ENCODE measurements around the gene SPDEF.

The SPDEF gene

DNA sequence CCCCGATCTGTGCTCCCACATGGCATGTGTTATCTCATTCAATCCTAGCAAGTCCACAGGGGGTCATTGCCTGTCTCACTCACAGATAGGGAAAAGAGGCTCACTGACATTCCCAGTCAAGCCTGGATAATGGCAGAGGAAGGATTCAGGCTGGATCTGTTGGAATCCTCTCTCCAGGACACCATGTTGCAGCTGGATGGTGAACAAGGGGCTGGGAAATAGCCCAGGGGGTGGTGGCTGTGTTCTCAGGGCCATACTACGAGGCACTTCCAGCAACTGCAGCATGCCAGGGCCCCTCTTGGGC is 5.0 kb upstream of the SPDEF start:
- Histone ChIP-seq H3K36me3 (ENCODE audit: low read depth) (no peaks in the 10 kb centered on the region), H3K9me3 (ENCODE audit: severe bottlenecking) (peaks cover 5% of the 10 kb centered on the region), H3K4me1 (ENCODE audit: insufficient read depth, poor library complexity, severe bottlenecking) (peaks cover 2% of the 10 kb centered on the region), H3K27me3 (ENCODE audit: insufficient read depth, poor library complexity, severe bottlenecking) (no peaks in the 10 kb centered on the region), H3K27ac (ENCODE audit: poor library complexity, severe bottlenecking) (no peak overlapping the region), H3K4me3 (ENCODE audit: severe bottlenecking) (no peak overlapping the region)
- no peak for ATAC-seq (ENCODE audit: low read depth)
- TF ChIP-seq, protein P1, sequence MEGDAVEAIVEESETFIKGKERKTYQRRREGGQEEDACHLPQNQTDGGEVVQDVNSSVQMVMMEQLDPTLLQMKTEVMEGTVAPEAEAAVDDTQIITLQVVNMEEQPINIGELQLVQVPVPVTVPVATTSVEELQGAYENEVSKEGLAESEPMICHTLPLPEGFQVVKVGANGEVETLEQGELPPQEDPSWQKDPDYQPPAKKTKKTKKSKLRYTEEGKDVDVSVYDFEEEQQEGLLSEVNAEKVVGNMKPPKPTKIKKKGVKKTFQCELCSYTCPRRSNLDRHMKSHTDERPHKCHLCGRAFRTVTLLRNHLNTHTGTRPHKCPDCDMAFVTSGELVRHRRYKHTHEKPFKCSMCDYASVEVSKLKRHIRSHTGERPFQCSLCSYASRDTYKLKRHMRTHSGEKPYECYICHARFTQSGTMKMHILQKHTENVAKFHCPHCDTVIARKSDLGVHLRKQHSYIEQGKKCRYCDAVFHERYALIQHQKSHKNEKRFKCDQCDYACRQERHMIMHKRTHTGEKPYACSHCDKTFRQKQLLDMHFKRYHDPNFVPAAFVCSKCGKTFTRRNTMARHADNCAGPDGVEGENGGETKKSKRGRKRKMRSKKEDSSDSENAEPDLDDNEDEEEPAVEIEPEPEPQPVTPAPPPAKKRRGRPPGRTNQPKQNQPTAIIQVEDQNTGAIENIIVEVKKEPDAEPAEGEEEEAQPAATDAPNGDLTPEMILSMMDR (IDR thresholded peaks at IDR 0.05; ENCODE audit: poor library complexity, severe bottlenecking): no peak
- no peak for DNase-seq (ENCODE audit: low spot score)

DNA sequence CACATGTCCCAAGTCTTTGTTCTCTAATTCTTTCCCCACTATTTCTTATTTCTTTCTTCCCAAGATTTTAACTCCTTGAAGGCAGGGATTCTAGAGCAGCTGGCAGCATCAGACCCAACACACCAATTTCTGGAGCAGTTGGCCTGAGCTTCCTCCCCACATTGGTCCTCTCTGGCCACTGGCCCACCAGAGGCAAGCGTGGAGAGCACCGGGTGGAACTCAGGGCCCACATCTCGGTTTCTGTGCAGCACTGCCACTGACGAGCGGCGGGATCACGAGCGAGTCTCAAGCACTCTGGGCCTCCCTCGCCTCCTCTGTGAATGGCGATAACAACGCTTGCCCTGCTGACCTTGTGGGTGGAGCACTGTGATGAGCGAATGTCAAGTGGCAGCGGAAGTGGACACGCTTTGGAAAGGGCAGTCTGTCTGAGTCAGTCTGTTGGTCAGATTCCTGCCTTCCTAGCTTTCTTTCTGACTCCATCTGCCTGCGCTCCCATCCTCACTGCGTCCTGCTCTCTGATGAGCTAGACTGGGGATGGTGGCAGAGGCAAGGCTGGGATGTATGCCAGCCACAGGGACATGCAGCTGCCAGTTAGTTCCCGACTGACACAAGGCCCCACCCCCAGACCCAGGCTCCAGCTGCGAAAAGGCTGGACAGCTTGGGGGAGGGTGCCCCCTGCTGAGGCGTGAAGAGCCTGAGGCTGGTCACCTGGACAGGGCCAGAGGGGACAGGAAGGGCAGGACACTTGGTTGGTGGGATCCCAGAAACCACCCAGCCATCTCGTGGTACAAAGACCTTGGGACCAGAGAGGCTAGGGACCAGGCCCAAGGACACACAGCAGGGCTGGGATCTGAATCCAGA is 4.5 kb upstream of the SPDEF start:
- Histone ChIP-seq H3K9me3 (ENCODE audit: severe bottlenecking) (peaks cover 5% of the 10 kb centered on the region), H3K36me3 (ENCODE audit: low read depth) (no peaks in the 10 kb centered on the region), H3K4me3 (ENCODE audit: severe bottlenecking) (no peak overlapping the region), H3K27me3 (ENCODE audit: insufficient read depth, poor library complexity, severe bottlenecking) (no peaks in the 10 kb centered on the region), H3K4me1 (ENCODE audit: insufficient read depth, poor library complexity, severe bottlenecking) (peaks cover 7% of the 10 kb centered on the region), H3K27ac (ENCODE audit: poor library complexity, severe bottlenecking) (no peak overlapping the region)
- ATAC-seq (ENCODE audit: low read depth): no peak
- DNase-seq (ENCODE audit: low spot score): no peak
- TF ChIP-seq, protein P1 (IDR thresholded peaks at IDR 0.05; ENCODE audit: poor library complexity, severe bottlenecking): no peak

GRCh38 chr6:34559651-34560365 is 3.7 kb upstream of the SPDEF start:
- Histone ChIP-seq H3K4me1 (ENCODE audit: insufficient read depth, poor library complexity, severe bottlenecking) (peaks cover 8% of the 10 kb centered on the region), H3K27ac (ENCODE audit: poor library complexity, severe bottlenecking) (no peak overlapping the region), H3K9me3 (ENCODE audit: severe bottlenecking) (peaks cover 5% of the 10 kb centered on the region), H3K36me3 (ENCODE audit: low read depth) (no peaks in the 10 kb centered on the region), H3K4me3 (ENCODE audit: severe bottlenecking) (no peak overlapping the region), H3K27me3 (ENCODE audit: insufficient read depth, poor library complexity, severe bottlenecking) (no peaks in the 10 kb centered on the region)
- TF ChIP-seq, protein P1 (IDR thresholded peaks at IDR 0.05; ENCODE audit: poor library complexity, severe bottlenecking): no peak
- ATAC-seq (ENCODE audit: low read depth): no peak
- DNase-seq (ENCODE audit: low spot score): no peak

DNA sequence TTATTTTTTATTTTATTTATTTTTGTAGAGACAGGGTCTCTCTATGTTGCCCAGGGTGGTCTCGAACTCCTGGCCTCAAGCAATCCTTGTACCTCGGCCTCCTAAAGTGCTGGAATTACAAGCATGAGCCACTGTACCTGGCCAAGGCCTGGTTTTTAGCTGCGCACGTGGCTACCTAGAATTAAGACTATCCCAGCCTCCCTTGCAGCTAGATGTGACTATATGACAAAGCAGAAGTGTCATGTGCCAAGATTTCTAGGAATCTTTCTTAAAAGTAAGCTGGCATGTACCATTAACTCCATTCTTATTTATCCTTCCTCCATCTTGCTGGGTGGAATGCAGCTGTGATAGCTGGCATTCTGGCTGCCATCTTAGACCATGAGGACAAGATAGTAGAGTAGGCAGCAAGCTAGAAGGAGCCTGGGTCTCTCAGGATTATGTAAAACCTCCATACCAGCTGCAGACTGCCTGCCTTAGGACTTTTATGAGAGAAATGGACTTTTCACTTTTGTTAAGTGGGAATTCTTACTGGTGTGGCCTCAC is 2.1 kb upstream of the SPDEF start:
- Histone ChIP-seq H3K4me3 (ENCODE audit: severe bottlenecking) (no peak overlapping the region), H3K27me3 (ENCODE audit: insufficient read depth, poor library complexity, severe bottlenecking) (no peaks in the 10 kb centered on the region), H3K4me1 (ENCODE audit: insufficient read depth, poor library complexity, severe bottlenecking) (peaks cover 14% of the 10 kb centered on the region), H3K9me3 (ENCODE audit: severe bottlenecking) (peaks cover 5% of the 10 kb centered on the region), H3K36me3 (ENCODE audit: low read depth) (no peaks in the 10 kb centered on the region), H3K27ac (ENCODE audit: poor library complexity, severe bottlenecking) (no peak overlapping the region)
- ATAC-seq (ENCODE audit: low read depth) (no peak), DNase-seq (ENCODE audit: low spot score) (no peak)
- TF ChIP-seq, protein P1 (IDR thresholded peaks at IDR 0.05; ENCODE audit: poor library complexity, severe bottlenecking): no peak
